ENCODE results near the gene ZNF814. TPM values are rescaled to one million over a fixed set of nuclear protein-coding genes. Genes with fewer than 3 reads are reported as not detected.
"Not testable (repeated sequence)": the region's sequence is repeated elsewhere in the genome, so short reads cannot be mapped to it uniquely, and the experiment has no call there.

The ZNF814 gene
- total RNA-seq, 1 donor from 2014 or later = 22.3 TPM

DNA sequence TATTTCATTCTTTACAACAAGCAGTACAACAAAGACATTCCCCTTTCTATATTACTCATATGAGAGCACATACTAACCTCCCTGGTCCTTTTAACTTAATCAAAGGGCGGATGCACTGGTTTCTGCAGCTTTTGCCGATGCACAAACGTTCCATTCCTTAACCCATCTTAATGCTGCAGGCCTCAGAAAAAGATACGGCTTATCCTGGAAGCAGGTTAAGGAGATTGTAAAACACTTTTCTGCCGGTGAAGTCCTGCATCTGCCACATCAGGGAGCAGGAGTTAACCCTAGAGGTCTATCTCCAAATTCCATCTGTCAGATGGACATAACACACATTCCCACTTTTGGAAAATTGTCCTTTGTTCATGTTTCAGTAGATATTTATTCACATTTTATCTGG is 11.5 kb upstream of the ZNF814 start:
- H3K36me3 Mint-ChIP-seq (ENCODE audit: low read depth, unreplicated experiment) = peaks cover 5% of the 10 kb centered on the region
- TF ChIP-seq, protein P1, sequence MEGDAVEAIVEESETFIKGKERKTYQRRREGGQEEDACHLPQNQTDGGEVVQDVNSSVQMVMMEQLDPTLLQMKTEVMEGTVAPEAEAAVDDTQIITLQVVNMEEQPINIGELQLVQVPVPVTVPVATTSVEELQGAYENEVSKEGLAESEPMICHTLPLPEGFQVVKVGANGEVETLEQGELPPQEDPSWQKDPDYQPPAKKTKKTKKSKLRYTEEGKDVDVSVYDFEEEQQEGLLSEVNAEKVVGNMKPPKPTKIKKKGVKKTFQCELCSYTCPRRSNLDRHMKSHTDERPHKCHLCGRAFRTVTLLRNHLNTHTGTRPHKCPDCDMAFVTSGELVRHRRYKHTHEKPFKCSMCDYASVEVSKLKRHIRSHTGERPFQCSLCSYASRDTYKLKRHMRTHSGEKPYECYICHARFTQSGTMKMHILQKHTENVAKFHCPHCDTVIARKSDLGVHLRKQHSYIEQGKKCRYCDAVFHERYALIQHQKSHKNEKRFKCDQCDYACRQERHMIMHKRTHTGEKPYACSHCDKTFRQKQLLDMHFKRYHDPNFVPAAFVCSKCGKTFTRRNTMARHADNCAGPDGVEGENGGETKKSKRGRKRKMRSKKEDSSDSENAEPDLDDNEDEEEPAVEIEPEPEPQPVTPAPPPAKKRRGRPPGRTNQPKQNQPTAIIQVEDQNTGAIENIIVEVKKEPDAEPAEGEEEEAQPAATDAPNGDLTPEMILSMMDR (IDR thresholded peaks at IDR 0.05; ENCODE audit: unreplicated experiment) = no peak
- H3K9me3 Mint-ChIP-seq (ENCODE audit: unreplicated experiment) = no peaks in the 10 kb centered on the region
- no peak overlapping the region for H3K4me3 Mint-ChIP-seq (ENCODE audit: unreplicated experiment)
- H3K4me1 Mint-ChIP-seq (ENCODE audit: unreplicated experiment) = peaks cover 7% of the 10 kb centered on the region
- H3K27me3 Mint-ChIP-seq (ENCODE audit: unreplicated experiment) = peaks cover 2% of the 10 kb centered on the region
- DNase-seq (ENCODE audit: low spot score) = no peak
- H3K27ac Mint-ChIP-seq (ENCODE audit: unreplicated experiment) = no peak overlapping the region

GRCh38 chr19:57890706-57891105 is 1.9 kb upstream of the ZNF814 start:
- peak overlapping the region; percentile 26 for H3K4me3 Mint-ChIP-seq (ENCODE audit: unreplicated experiment)
- H3K27ac Mint-ChIP-seq (ENCODE audit: unreplicated experiment); DNase-seq (ENCODE audit: low spot score): not testable (repeated sequence)

DNA sequence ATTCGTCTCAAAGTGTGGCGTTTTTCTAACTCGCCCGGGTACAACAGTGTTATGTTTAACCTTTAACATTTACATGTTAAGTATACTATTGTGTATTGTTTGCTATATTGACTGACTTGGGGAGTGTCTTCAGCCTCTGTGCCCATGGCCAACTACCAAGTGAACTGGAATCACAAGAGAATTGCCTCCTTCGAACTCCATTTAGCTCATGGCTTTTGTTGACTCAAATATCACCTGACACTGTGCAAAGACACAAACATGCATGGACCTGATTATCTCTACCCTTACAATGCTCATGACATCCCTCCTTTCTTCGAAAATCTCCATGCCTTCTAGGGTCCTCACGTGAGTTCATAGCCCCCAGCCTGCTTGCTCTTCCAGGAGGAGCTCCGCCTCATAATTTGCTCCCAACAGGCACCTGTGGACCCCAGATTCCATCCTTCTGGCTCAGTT is 704 bp downstream of the ZNF814 start:
- Mint-ChIP-seq H3K27me3 (ENCODE audit: unreplicated experiment) (peaks cover 6% of the 10 kb centered on the region), H3K36me3 (ENCODE audit: low read depth, unreplicated experiment) (peaks cover 4% of the 10 kb centered on the region), H3K4me1 (ENCODE audit: unreplicated experiment) (peaks cover 21% of the 10 kb centered on the region), H3K9me3 (ENCODE audit: unreplicated experiment) (no peaks in the 10 kb centered on the region), H3K4me3 (ENCODE audit: unreplicated experiment) (peak overlapping the region; percentile 98), H3K27ac (ENCODE audit: unreplicated experiment) (peak overlapping the region; percentile 80)
- no peak for DNase-seq (ENCODE audit: low spot score)
- TF ChIP-seq, protein P1 (IDR thresholded peaks at IDR 0.05; ENCODE audit: unreplicated experiment) = no peak

More at GRCh38 chr19:57890706-57891105, 1.9 kb upstream of the ZNF814 start:
- H3K36me3 Mint-ChIP-seq (ENCODE audit: low read depth, unreplicated experiment); H3K9me3 Mint-ChIP-seq (ENCODE audit: unreplicated experiment); H3K27me3 Mint-ChIP-seq (ENCODE audit: unreplicated experiment): not testable (repeated sequence)
- H3K4me1 Mint-ChIP-seq (ENCODE audit: unreplicated experiment) = peaks cover 21% of the 10 kb centered on the region

DNA sequence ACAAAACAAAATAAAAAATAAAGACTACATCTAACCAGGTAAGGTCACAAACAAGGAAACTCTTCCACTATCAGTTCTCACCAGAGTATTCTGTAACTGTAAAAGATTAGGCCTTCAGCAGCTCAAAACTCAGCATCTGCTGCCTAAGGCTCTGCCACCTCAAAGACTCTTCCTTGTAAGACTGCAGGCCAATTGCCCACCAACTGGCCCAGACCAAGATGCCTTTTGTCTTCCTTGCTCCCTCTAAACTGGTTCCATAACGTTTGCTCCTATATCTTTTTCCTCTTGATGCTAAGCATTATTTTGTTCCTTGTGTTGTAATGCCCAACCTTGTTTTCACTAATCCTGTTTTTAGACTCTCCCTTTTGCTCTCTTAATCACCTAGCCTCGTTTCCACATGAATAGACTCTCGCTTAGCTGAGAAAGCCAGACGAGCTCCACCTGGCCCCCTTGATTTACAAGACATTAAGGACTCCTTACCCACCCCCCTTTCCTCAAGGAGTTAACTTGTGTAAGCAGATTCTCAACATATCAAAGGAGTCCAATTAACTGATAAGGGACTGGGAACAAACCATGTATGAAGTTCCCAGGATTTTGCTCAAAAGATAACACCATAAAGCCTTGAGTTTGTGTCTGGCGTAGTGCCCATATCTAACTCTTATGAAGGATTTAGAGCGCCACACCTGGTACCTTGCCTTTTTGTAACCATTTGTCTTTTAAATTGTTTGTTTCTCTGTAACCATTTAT is 1.5 kb downstream of the ZNF814 start:
- peaks cover 9% of the 10 kb centered on the region for H3K36me3 Mint-ChIP-seq (ENCODE audit: low read depth, unreplicated experiment)
- H3K4me1 Mint-ChIP-seq (ENCODE audit: unreplicated experiment) = peaks cover 21% of the 10 kb centered on the region
- TF ChIP-seq, protein P1 (IDR thresholded peaks at IDR 0.05; ENCODE audit: unreplicated experiment) = no peak
- DNase-seq (ENCODE audit: low spot score) = no peak
- H3K27ac Mint-ChIP-seq (ENCODE audit: unreplicated experiment) = peak overlapping the region; percentile 80
- H3K4me3 Mint-ChIP-seq (ENCODE audit: unreplicated experiment) = peak overlapping the region; percentile 98
- H3K27me3 Mint-ChIP-seq (ENCODE audit: unreplicated experiment) = peaks cover 6% of the 10 kb centered on the region
- H3K9me3 Mint-ChIP-seq (ENCODE audit: unreplicated experiment) = no peaks in the 10 kb centered on the region

GRCh38 chr19:57886046-57886445 is 2.8 kb downstream of the ZNF814 start:
- Mint-ChIP-seq H3K4me1 (ENCODE audit: unreplicated experiment) (peaks cover 21% of the 10 kb centered on the region), H3K27ac (ENCODE audit: unreplicated experiment) (peak overlapping the region; percentile 48), H3K9me3 (ENCODE audit: unreplicated experiment) (no peaks in the 10 kb centered on the region), H3K27me3 (ENCODE audit: unreplicated experiment) (peaks cover 6% of the 10 kb centered on the region), H3K4me3 (ENCODE audit: unreplicated experiment) (peak overlapping the region; percentile 72), H3K36me3 (ENCODE audit: low read depth, unreplicated experiment) (peaks cover 9% of the 10 kb centered on the region)
- TF ChIP-seq, protein P1 (IDR thresholded peaks at IDR 0.05; ENCODE audit: unreplicated experiment) = no peak
- DNase-seq (ENCODE audit: low spot score) = no peak

- not testable (repeated sequence) for DNase-seq (ENCODE audit: low spot score); H3K4me1 Mint-ChIP-seq (ENCODE audit: unreplicated experiment); H3K27me3 Mint-ChIP-seq (ENCODE audit: unreplicated experiment); H3K27ac Mint-ChIP-seq (ENCODE audit: unreplicated experiment)
- H3K4me3 Mint-ChIP-seq (ENCODE audit: unreplicated experiment) = peak overlapping the region; percentile 74
- H3K36me3 Mint-ChIP-seq (ENCODE audit: low read depth, unreplicated experiment) = peaks cover 68% of the 10 kb centered on the region
- H3K9me3 Mint-ChIP-seq (ENCODE audit: unreplicated experiment) = peaks cover 11% of the 10 kb centered on the region
Measured at GRCh38 chr19:57873883-57874799, 14.7 kb downstream of the ZNF814 start.

All from endothelial cell (in vitro differentiated cells).